GM12801 (cell line): ENCODE data around the gene ARHGEF2.

Source experiments
- CTCF ChIP-seq: IDR thresholded peaks from one replicate; pipeline ENCODE4 v1.5.1; 2011; ENCODE audit warnings: control low read depth; ENCODE audit not compliant: insufficient read length; ENCODE audit errors: extremely low read depth

The ARHGEF2 gene

GRCh38 chr1:155973723-155974122 is 4.6 kb downstream of the ARHGEF2 start:
- no peak for TF ChIP-seq CTCF

- no peak for TF ChIP-seq CTCF
Observed at GRCh38 chr1:155971910-155972809, 6.2 kb downstream of the ARHGEF2 start.

GRCh38 chr1:155970531-155971167 is 7.7 kb downstream of the ARHGEF2 start:
- no peak for TF ChIP-seq CTCF

- no peak for TF ChIP-seq CTCF
Observed at GRCh38 chr1:155969377-155969791, 9.0 kb downstream of the ARHGEF2 start.

- no peak for TF ChIP-seq CTCF
Observed at GRCh38 chr1:155968670-155969069, 9.7 kb downstream of the ARHGEF2 start.

GRCh38 chr1:155968051-155968400 is 10.3 kb downstream of the ARHGEF2 start:
- no peak for TF ChIP-seq CTCF

GRCh38 chr1:155967341-155968050 is 10.9 kb downstream of the ARHGEF2 start:
- no peak for TF ChIP-seq CTCF
